Calu3 (cell line): ENCODE measurements around the gene RAB39A. TPM values are rescaled to one million over a fixed set of nuclear protein-coding genes. Genes with fewer than 3 reads are reported as not detected.

Experiments used
- BruUV-seq: library from RNA; stranded (reverse); fragments of 400-500 nt; replicated peaks from 2 replicates; lab custom pipeline; 2021; lab: Mats Ljungman, UMichigan
- CTCF ChIA-PET: fragments of 300-600 bp; sonication (Branson Sonifier 250); formaldehyde crosslinking; loops from one replicate; lab custom pipeline; 2022; ENCODE audit warnings: antibody characterized with exemption; lab: Charles Lee
- DNase-seq: peaks from one replicate; pipeline ENCODE4 v3.0.0; 2022
- H3K27ac Mint-ChIP-seq: one replicate; pipeline ENCODE4 v1.8.0; 2022; ENCODE audit warnings: mixed read lengths; ENCODE audit not compliant: unreplicated experiment
- H3K27me3 Mint-ChIP-seq: one replicate; pipeline ENCODE4 v1.8.0; 2022; ENCODE audit warnings: mixed read lengths; ENCODE audit not compliant: unreplicated experiment
- H3K36me3 Mint-ChIP-seq: one replicate; pipeline ENCODE4 v1.8.0; 2022; ENCODE audit warnings: mild to moderate bottlenecking, moderate library complexity, mixed read lengths; ENCODE audit not compliant: insufficient read depth, unreplicated experiment
- H3K4me1 Mint-ChIP-seq: one replicate; pipeline ENCODE4 v1.8.0; 2022; ENCODE audit warnings: mild to moderate bottlenecking, low read depth, mixed read lengths; ENCODE audit not compliant: unreplicated experiment
- H3K4me3 Mint-ChIP-seq: one replicate; pipeline ENCODE4 v1.8.0; 2022; ENCODE audit warnings: mild to moderate bottlenecking, low read depth, moderate library complexity, mixed read lengths; ENCODE audit not compliant: unreplicated experiment
- H3K9me3 Mint-ChIP-seq: one replicate; pipeline ENCODE4 v1.8.0; 2022; ENCODE audit warnings: low read depth, mixed read lengths; ENCODE audit not compliant: unreplicated experiment
- intact Hi-C: fragments of 100-400 bp; cut with micrococcal nuclease; formaldehyde crosslinking; loops from one replicate; pipeline ENCODE4 v1.10.0; 2022; ENCODE audit not compliant: unreplicated experiment
- total RNA-seq: library from RNA; stranded (reverse); gene quantifications from 2 replicates; pipeline ENCODE4 v1.2.3, GENCODE V29; 2022
- TF ChIP-seq, protein P1 (sequence below): fragments of 200-600 bp; IDR thresholded peaks from one replicate; pipeline ENCODE4 v1.8.0; 2022; ENCODE audit warnings: antibody characterized with exemption; ENCODE audit not compliant: unreplicated experiment

The RAB39A gene
- total RNA-seq, 1 experiment from 2014 or later = not detected

DNA sequence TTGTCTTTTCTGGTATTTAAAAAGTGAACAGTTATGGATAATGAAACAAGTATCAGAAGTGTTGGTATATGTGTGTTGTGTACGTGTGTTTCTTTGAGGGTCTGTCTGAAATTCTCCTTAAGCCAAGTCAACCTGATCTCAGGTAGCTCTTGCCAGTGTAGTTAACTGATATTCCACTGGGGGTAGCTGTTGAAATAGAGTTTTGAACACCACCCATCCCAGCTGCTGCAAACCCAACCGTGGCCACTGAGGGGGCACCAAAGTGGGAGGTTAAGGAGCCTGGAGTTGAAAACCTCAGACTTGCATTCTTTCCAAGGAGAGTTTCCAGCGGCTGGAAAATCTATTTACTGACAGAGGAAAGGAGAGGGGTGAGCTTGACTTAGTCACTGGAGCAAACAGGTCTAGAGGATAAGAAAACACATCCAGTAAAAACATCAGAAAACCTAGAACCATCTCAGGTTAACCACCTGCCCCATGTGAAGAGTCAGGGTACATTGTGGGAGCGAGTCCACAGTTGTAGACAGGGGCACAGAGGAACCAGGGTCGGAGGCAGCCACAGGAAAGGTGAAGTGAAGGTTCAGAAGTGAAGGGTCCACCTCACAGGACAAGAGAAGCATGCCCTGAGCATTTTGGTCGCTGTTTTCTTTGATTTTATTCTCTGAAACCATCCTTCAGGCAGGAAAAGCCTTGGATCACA is 71.7 kb downstream of the RAB39A start:
- Mint-ChIP-seq H3K4me1 (peaks cover 4% of the 10 kb centered on the region), H3K4me3 (no peak overlapping the region), H3K27ac (no peak overlapping the region), H3K27me3 (peaks cover 6% of the 10 kb centered on the region), H3K36me3 (no peaks in the 10 kb centered on the region), H3K9me3 (no peaks in the 10 kb centered on the region)
- CTCF ChIA-PET = interaction anchor here (0.5 to 1.8 kb wide), 4 partner anchors 33 to 123 kb away, joined by 3 to 5 read pairs (median 4); no protein-coding TSS in a partner anchor
- TF ChIP-seq, protein P1, sequence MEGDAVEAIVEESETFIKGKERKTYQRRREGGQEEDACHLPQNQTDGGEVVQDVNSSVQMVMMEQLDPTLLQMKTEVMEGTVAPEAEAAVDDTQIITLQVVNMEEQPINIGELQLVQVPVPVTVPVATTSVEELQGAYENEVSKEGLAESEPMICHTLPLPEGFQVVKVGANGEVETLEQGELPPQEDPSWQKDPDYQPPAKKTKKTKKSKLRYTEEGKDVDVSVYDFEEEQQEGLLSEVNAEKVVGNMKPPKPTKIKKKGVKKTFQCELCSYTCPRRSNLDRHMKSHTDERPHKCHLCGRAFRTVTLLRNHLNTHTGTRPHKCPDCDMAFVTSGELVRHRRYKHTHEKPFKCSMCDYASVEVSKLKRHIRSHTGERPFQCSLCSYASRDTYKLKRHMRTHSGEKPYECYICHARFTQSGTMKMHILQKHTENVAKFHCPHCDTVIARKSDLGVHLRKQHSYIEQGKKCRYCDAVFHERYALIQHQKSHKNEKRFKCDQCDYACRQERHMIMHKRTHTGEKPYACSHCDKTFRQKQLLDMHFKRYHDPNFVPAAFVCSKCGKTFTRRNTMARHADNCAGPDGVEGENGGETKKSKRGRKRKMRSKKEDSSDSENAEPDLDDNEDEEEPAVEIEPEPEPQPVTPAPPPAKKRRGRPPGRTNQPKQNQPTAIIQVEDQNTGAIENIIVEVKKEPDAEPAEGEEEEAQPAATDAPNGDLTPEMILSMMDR = peak; percentile 32
- BruUV-seq = no TSS peak
- intact Hi-C loops = no loop called here
- peak; percentile 46 for DNase-seq

DNA sequence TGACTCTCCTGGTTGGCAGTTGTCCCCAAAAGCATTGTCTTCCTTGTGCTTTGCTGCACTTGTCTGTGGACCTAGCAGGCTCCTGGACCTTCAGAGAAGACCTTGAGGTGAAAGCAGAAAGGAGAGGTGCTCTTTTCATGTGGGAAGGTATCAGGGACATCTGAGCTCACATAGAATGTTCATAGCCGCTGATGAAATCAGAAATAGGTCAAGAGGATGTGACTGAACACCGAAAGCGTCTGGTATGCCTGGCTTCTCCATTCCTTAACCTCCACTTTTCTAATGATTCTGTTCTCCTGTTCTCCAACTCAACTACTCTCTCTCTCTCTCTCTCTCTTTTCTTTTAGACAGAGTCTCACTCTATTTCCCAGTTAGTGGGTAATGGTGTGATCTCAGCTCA is 74.2 kb downstream of the RAB39A start:
- Mint-ChIP-seq H3K27me3 (no peaks in the 10 kb centered on the region), H3K36me3 (no peaks in the 10 kb centered on the region), H3K4me1 (peaks cover 7% of the 10 kb centered on the region), H3K9me3 (no peaks in the 10 kb centered on the region), H3K27ac (no peak overlapping the region), H3K4me3 (no peak overlapping the region)
- TF ChIP-seq, protein P1 = no peak
- intact Hi-C loops = no loop called here
- no peak for DNase-seq
- CTCF ChIA-PET = no interaction called here
- no TSS peak for BruUV-seq

DNA sequence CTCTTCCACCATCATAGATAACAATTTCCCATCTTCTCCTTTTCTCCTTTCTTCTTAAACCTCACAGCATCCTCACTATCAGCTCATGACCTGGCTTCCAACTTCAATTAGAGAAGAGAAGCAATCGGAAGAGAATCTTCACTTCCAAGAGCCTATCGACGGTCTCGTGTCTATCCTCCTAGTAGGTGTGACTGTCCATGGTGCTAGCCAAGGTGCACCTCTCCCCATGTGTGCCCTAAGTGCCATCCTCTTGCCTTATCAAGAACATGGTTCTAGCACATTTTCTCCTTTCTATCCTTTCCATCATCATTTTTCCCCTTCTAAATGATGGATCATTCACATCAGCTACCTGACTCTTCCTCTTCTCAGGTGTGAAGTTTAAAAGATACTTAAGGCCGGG is 75.4 kb downstream of the RAB39A start:
- no peak overlapping the region for H3K4me3 Mint-ChIP-seq
- TF ChIP-seq, protein P1 = no peak
- DNase-seq = no peak
- H3K9me3 Mint-ChIP-seq = no peaks in the 10 kb centered on the region
- H3K36me3 Mint-ChIP-seq = peaks cover 4% of the 10 kb centered on the region
- intact Hi-C loops = no loop called here
- CTCF ChIA-PET = no interaction called here
- peaks cover 7% of the 10 kb centered on the region for H3K4me1 Mint-ChIP-seq
- H3K27ac Mint-ChIP-seq = no peak overlapping the region
- no peaks in the 10 kb centered on the region for H3K27me3 Mint-ChIP-seq
- no TSS peak for BruUV-seq

DNA sequence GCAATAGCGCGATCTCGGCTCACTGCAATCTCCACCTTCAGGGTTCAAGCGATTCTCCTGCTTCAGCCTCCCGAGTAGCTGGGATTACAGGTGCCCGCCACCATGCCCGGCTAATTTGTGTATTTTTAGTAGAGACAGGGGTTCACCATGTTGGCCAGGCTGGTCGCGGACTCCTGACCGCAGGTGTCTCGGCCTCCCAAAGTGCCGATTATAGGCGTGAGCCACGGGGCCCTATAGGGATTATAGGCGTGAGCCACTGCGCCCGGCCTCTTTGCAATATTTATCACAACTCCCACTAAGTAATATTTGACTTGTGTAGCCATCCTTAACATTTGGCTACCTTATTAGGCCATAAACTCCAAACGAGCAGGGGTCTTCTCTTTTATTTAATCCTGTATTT is 79.6 kb downstream of the RAB39A start:
- no TSS peak for BruUV-seq
- intact Hi-C loops = no loop called here
- DNase-seq = no peak
- Mint-ChIP-seq H3K9me3 (no peaks in the 10 kb centered on the region), H3K36me3 (peaks cover 20% of the 10 kb centered on the region), H3K4me1 (peaks cover 7% of the 10 kb centered on the region), H3K4me3 (no peak overlapping the region), H3K27me3 (no peaks in the 10 kb centered on the region), H3K27ac (no peak overlapping the region)
- CTCF ChIA-PET = no interaction called here
- TF ChIP-seq, protein P1 = no peak
